GM12892 (cell line): ENCODE results near the gene MAD2L2.

Source experiments
- POLR2A ChIP-seq: IDR thresholded peaks from 2 replicates; pipeline ENCODE4 v1.6.1; 2011; ENCODE audit warnings: low read depth, low read length, control low read depth
- TAF1 ChIP-seq: IDR thresholded peaks from 2 replicates; pipeline ENCODE4 v1.6.1; 2011; ENCODE audit warnings: low read depth, mild to moderate bottlenecking, control low read depth, low read length, borderline replicate concordance

DNA sequence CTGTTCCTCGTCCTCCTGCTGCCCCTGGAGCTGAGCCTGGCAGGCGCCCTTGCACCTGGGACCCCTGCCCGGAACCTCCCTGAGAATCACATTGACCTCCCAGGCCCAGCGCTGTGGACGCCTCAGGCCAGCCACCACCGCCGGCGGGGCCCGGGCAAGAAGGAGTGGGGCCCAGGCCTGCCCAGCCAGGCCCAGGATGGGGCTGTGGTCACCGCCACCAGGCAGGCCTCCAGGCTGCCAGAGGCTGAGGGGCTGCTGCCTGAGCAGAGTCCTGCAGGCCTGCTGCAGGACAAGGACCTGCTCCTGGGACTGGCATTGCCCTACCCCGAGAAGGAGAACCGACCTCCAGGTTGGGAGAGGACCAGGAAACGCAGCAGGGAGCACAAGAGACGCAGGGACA is 25.3 kb upstream of the MAD2L2 start:
- TF ChIP-seq POLR2A (no peak), TAF1 (no peak)
